ENCODE measurements around the gene DDR1.

Gene DDR1

DNA sequence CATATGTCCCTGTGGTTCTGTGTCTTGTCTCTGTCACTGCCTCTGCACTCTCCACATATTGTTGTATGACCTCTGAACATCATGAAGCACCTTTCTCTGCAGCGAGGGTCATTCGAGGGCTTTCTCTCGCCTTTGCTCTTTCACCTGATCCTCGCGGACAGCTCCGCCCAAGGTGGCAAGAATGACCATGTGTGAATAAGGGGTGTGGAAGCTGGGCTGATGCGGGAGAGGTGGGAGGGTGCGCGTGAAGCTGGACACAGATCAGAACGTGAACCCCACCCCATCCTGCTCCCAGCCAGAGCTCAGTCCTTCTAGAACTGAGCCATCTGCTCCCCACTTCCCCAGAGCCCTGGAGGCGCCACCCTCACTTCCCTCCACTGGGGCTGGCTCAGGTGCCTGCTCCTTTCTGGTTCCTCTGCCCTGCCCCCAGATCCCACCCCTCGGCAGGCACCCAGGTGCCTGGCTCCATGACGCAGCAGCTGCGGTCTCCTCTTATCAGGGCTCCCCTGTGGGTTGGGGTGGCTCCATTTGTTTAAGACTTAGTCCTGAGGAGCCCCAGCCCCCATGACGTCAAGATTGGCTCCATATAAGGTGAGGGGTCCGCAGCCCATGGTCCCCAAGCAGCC, 56.2 kb downstream of the DDR1 start, which contains the start of gene MUCL3:
MUCL3 (plus strand) TSS at position 613 of the 626 bp plus-strand sequence. CDS start 27 bp downstream, outside the sequence.
- no peak for FAIRE-seq
- no peak for TF ChIP-seq POLR2A (IDR thresholded peaks at IDR 0.05; ENCODE audit: low read depth, low read length)

DNA sequence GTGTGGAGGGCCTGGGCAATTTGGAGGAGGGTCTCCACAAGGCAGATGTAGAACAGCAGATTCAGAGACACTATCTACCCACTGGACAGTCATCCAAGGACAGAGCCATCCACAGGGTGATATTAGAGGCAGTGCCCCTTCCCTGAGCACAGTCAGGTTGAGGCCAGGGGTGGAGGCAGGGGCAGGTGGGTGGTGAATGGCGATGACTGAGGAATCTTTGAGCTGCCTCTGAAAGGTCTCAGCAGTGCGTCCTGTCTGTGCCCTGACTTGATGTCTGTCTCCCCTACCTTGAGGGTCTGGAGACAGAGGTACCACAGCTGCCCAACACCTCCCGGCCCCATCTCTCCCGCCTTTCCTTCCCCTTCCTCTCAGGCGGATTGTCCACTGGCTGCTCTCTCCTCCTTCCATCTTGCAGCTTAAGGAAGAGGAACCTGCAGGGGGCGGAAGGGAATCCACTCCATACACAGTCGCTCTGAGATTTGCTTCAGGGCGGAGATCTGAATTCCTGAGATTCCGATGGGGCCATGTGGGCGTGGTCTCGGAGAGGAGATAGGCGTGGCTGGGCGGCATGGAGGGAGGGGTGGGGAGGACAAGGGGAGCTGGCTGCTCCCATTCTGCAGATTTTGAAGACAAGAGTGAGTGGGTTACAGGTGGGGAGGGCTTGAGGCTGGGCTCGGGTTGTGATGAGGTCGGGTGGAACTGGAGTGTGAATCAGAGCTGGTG, 58.2 kb downstream of the DDR1 start:
- TF ChIP-seq POLR2A (IDR thresholded peaks at IDR 0.05; ENCODE audit: low read depth, low read length) = no peak
- DNase-seq (ENCODE audit: insufficient read length, low spot score) (peak; percentile 87), FAIRE-seq (peak; percentile 43)

More for the DNA sequence above, 56.2 kb downstream of the DDR1 start, which contains the start of gene MUCL3:
- DNase-seq (ENCODE audit: insufficient read length, low spot score) = no peak

DNA sequence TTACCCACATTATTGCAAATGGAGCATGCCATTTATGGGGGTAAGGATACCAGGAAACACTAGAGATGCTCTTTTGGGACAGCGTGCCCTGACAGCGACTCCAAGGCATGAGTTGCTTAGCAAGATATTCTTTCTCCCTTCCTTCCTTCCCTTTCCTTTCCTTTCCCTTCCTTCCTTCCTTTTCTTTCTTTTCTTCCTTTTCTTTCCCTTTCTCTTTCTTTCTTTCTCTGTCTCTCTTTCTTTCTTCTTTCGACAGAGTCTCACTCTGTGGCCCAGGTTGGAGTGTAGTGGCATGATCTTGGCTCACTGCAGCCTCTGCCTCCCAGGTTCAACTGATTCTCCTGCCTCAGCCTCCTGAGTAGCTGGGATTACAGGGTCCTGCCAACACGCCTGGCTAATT, 59.7 kb downstream of the DDR1 start:
- no peak for TF ChIP-seq POLR2A (IDR thresholded peaks at IDR 0.05; ENCODE audit: low read depth, low read length)
- FAIRE-seq = no peak
- no peak for DNase-seq (ENCODE audit: insufficient read length, low spot score)

GRCh38 chr6:30945281-30945680, 61.0 kb downstream of the DDR1 start:
- no peak for FAIRE-seq
- no peak for TF ChIP-seq POLR2A (IDR thresholded peaks at IDR 0.05; ENCODE audit: low read depth, low read length)

GRCh38 chr6:30947231-30947630, 62.9 kb downstream of the DDR1 start:
- TF ChIP-seq POLR2A (IDR thresholded peaks at IDR 0.05; ENCODE audit: low read depth, low read length) = no peak
- FAIRE-seq = no peak
- no peak for DNase-seq (ENCODE audit: insufficient read length, low spot score)

More at GRCh38 chr6:30945281-30945680, 61.0 kb downstream of the DDR1 start:
- no peak for DNase-seq (ENCODE audit: insufficient read length, low spot score)

DNA sequence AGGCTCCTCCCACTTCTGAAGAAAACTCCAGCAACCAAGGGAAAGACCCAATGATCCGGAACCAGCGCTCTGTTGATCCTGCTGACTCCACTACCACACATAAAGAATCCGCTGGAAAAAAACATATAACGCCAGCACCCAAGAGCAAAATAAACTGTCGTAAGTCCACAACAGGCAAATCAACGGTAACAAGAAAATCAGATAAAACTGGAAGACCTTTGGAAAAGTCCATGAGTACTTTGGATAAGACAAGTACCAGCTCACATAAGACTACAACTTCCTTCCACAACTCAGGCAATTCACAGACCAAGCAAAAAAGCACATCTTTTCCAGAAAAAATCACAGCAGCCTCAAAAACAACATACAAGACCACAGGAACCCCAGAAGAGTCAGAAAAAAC, 64.5 kb downstream of the DDR1 start:
- DNase-seq (ENCODE audit: insufficient read length, low spot score) (no peak), FAIRE-seq (no peak)
- TF ChIP-seq POLR2A (IDR thresholded peaks at IDR 0.05; ENCODE audit: low read depth, low read length) = no peak

All from H54 (cell line).